Measurements from ENCODE around the gene RUSC1.
A peak's percentile ranks its signal among the peaks of the same experiment; 100 is the strongest.

Gene RUSC1

GRCh38 chr1:155324037-155324716, 3.5 kb downstream of the RUSC1 start (continued):
- TF ChIP-seq ZNF521 (tag by site-specific recombination; IDR thresholded peaks at IDR 0.05) (no peak), ZNF292 (tag by site-specific recombination; IDR thresholded peaks at IDR 0.05; ENCODE audit: borderline replicate concordance, low read depth) (no peak), KLF17 (tag by site-specific recombination; IDR thresholded peaks at IDR 0.05) (peak; percentile 13; the same call in 1 of the 2 replicates), ZNF24 (tag by site-specific recombination; IDR thresholded peaks at IDR 0.05) (no peak), GLI4 (tag by site-specific recombination; IDR thresholded peaks at IDR 0.05) (0 out of 2 replicates have a peak, but pooled peaks have one; percentile 37), PATZ1 (tag by site-specific recombination; IDR thresholded peaks at IDR 0.05) (peak; percentile 97), BCL6B (tag by site-specific recombination; IDR thresholded peaks at IDR 0.05) (no peak), GLIS1 (tag by site-specific recombination; IDR thresholded peaks at IDR 0.05) (peak; percentile 69), ZNF350 (tag by site-specific recombination; IDR thresholded peaks at IDR 0.05) (no peak), ZSCAN16 (tag by site-specific recombination; IDR thresholded peaks at IDR 0.05) (no peak), ZNF785 (tag by site-specific recombination; IDR thresholded peaks at IDR 0.05) (peak; percentile 68; the same call in 1 of the 2 replicates), ZNF391 (tag by site-specific recombination; IDR thresholded peaks at IDR 0.05; ENCODE audit: borderline replicate concordance, low read depth) (peak; percentile 67; the same call in 1 of the 2 replicates), ZNF266 (tag by site-specific recombination; IDR thresholded peaks at IDR 0.05; ENCODE audit: low read depth) (no peak), ZNF423 (tag by site-specific recombination; IDR thresholded peaks at IDR 0.05) (peak; percentile 75), ELK4 (IDR thresholded peaks at IDR 0.05; ENCODE audit: borderline replicate concordance, low read depth, low read length) (no peak), ZFP3 (tag by site-specific recombination; IDR thresholded peaks at IDR 0.05; ENCODE audit: low read depth) (no peak), ZBTB1 (tag by site-specific recombination; IDR thresholded peaks at IDR 0.05) (no peak), ZNF16 (tag by site-specific recombination; IDR thresholded peaks at IDR 0.05; ENCODE audit: low read depth) (no peak), ZNF433 (tag by site-specific recombination; IDR thresholded peaks at IDR 0.05; ENCODE audit: low read depth) (no peak), ZNF830 (tag by site-specific recombination; IDR thresholded peaks at IDR 0.05; ENCODE audit: low read depth) (no peak), ZNF202 (tag by site-specific recombination; IDR thresholded peaks at IDR 0.05; ENCODE audit: borderline replicate concordance) (no peak), ZBTB17 (tag by site-specific recombination; IDR thresholded peaks at IDR 0.05) (peak; percentile 58), ZSCAN30 (tag by site-specific recombination; IDR thresholded peaks at IDR 0.05) (peak; percentile 31; the same call in 1 of the 2 replicates), HOXA7 (CRISPR knock-in tag; IDR thresholded peaks at IDR 0.05; ENCODE audit: borderline replicate concordance) (no peak), ZNF138 (tag by site-specific recombination; IDR thresholded peaks at IDR 0.05; ENCODE audit: borderline replicate concordance) (no peak), ZNF48 (tag by site-specific recombination; IDR thresholded peaks at IDR 0.05) (no peak), KLF8 (tag by site-specific recombination; IDR thresholded peaks at IDR 0.05) (peak; percentile 93; the same call in 1 of the 2 replicates), ZIC2 (tag by site-specific recombination; IDR thresholded peaks at IDR 0.05) (peak; percentile 75), ZNF600 (tag by site-specific recombination; IDR thresholded peaks at IDR 0.05) (peak; percentile 73), ZNF112 (tag by site-specific recombination; IDR thresholded peaks at IDR 0.05) (no peak), WT1 (tag by site-specific recombination; IDR thresholded peaks at IDR 0.05) (peak; percentile 98), RBAK (tag by site-specific recombination; IDR thresholded peaks at IDR 0.05) (no peak; the same call in 1 of the 2 replicates), ZNF10 (tag by site-specific recombination; IDR thresholded peaks at IDR 0.05) (no peak), ZFP37 (tag by site-specific recombination; IDR thresholded peaks at IDR 0.05) (peak; percentile 17; the same call in 1 of the 2 replicates), ZNF184 (tag by site-specific recombination; IDR thresholded peaks at IDR 0.05) (no peak), ZNF140 (tag by site-specific recombination; IDR thresholded peaks at IDR 0.05) (no peak), ZNF341 (tag by site-specific recombination; IDR thresholded peaks at IDR 0.05; ENCODE audit: low read depth) (peak; percentile 99), ZNF626 (tag by site-specific recombination; IDR thresholded peaks at IDR 0.05) (no peak)
